ENCODE results near the gene ID3.

DNA sequence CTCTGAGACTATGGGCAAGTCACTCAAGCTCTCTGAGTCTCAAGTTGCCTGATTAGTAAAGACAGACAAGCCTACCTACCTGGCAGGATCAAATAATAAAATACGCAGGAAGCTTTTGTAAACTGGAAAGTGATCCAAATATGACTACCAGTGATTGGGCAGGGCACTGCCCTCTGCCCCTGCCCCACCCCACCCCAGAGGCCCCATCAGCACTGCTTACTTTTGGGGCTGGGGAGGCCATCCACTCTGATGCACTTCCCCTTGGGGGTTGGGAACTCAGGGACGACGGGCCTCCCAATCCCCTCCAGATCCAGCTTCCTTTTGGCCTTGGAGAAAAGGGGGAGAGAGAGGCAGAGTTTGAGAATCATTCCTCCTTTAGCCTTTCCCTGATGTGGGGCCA is 35.1 kb downstream of the ID3 start:
- no peak for TF ChIP-seq CTCF (IDR thresholded peaks at IDR 0.05)
- TF ChIP-seq POLR2A (IDR thresholded peaks at IDR 0.05): no peak
